CD4-positive, alpha-beta T cell (primary cell): Measurements from ENCODE around the gene PXDN. TPM values are rescaled to one million over a fixed set of nuclear protein-coding genes. Genes with fewer than 3 reads are reported as not detected.
"Not testable (repeated sequence)": the region's sequence is repeated elsewhere in the genome, so short reads cannot be mapped to it uniquely, and the experiment has no call there.

ENCODE experiments used
- ATAC-seq: fragments of 200-7000 bp; cut with Tn5 transposase; one replicate; pipeline ENCODE4 v1.10.0; 2022; ENCODE audit warnings: mild to moderate bottlenecking; ENCODE audit not compliant: poor library complexity
- CTCF ChIA-PET: fragments of 350-600 bp; sonication (Branson Sonifier 250); formaldehyde crosslinking; loops from one replicate; lab custom pipeline; 2021; ENCODE audit warnings: antibody characterized with exemption, inconsistent platforms; lab: Charles Lee
- POLR2A ChIA-PET: fragments of 350-600 bp; sonication (Branson Sonifier 250); formaldehyde crosslinking; loops from one replicate; lab custom pipeline; 2021; ENCODE audit warnings: antibody characterized with exemption, inconsistent platforms; lab: Charles Lee
- DNase-seq, 14 experiments: peaks; one replicate each; pipeline ENCODE4 v3.0.0-alpha.2; 2013 to 2020; ENCODE audit warnings: mixed read lengths in 2 of 14
- H3K27ac ChIP-seq, 2 donors: one replicate each; pipeline versions ENCODE4 v1.5.1 to v1.7.0; 2013; ENCODE audit warnings: low read length in 2 of 2, low read depth in 1 of 2, mild to moderate bottlenecking in 1 of 2
- H3K27me3 ChIP-seq, 2 experiments: 1 replicate in 1 of 2; 2 replicates in 1 of 2; pipeline versions ENCODE4 v1.6.1 to v1.7.0; 2013; ENCODE audit warnings: low read length in 2 of 2, control low read depth in 1 of 2, mild to moderate bottlenecking in 1 of 2, moderate library complexity in 1 of 2; ENCODE audit not compliant: insufficient read depth in 2 of 2, control insufficient read depth in 1 of 2
- H3K36me3 ChIP-seq: one replicate; pipeline ENCODE4 v1.6.1; 2013; ENCODE audit warnings: low read length, control low read depth; ENCODE audit not compliant: insufficient read depth
- H3K4me1 ChIP-seq: one replicate; pipeline ENCODE4 v1.6.1; 2013; ENCODE audit warnings: low read length, control low read depth; ENCODE audit not compliant: insufficient read depth
- H3K4me3 ChIP-seq: one replicate; pipeline ENCODE4 v1.5.1; 2013; ENCODE audit warnings: mild to moderate bottlenecking, low read length, moderate library complexity
- H3K9me3 ChIP-seq, 2 experiments: 1 replicate in 1 of 2; 2 replicates in 1 of 2; pipeline versions ENCODE4 v1.6.1 to v1.7.0; 2013; ENCODE audit warnings: low read length in 2 of 2, mild to moderate bottlenecking in 2 of 2, control low read depth in 1 of 2, moderate library complexity in 1 of 2; ENCODE audit not compliant: control insufficient read depth in 1 of 2, insufficient read depth in 1 of 2
- H3K27ac Mint-ChIP-seq: one replicate; pipeline ENCODE4 v1.8.0; 2020; ENCODE audit warnings: mixed read lengths
- H3K27me3 Mint-ChIP-seq: one replicate; pipeline ENCODE4 v1.8.0; 2021; ENCODE audit warnings: mixed read lengths
- H3K36me3 Mint-ChIP-seq: one replicate; pipeline ENCODE4 v1.8.0; 2021; ENCODE audit warnings: low read depth, mixed read lengths
- H3K4me1 Mint-ChIP-seq: one replicate; pipeline ENCODE4 v1.8.0; 2021; ENCODE audit warnings: low read depth, mixed read lengths
- H3K4me3 Mint-ChIP-seq: one replicate; pipeline ENCODE4 v1.8.0; 2020; ENCODE audit warnings: mild to moderate bottlenecking, mixed read lengths
- H3K9me3 Mint-ChIP-seq: one replicate; pipeline ENCODE4 v1.8.0; 2020; ENCODE audit warnings: mixed read lengths
- intact Hi-C, 2 experiments: fragments of 100-400 bp; cut with DNase I in 1 of 2; cut with micrococcal nuclease in 1 of 2; formaldehyde crosslinking; loops; one replicate each; pipeline versions ENCODE4 v1.15.1 to v1.9.0; 2023 to 2025; cut with DNase I, micrococcal nuclease
- total RNA-seq, 174 experiments: library from RNA in 2 of 174; stranded (reverse) in 2 of 174; gene quantifications; one replicate each; pipeline ENCODE4 v1.2.3 and lab custom pipeline; 2021 to 2026
- TF ChIP-seq, protein P1 (sequence below): fragments of 200-600 bp; IDR thresholded peaks from one replicate; pipeline ENCODE4 v1.8.0; 2022; ENCODE audit warnings: antibody characterized with exemption, mild to moderate bottlenecking

The PXDN gene
- total RNA-seq, 2 experiments from 2014 or later, result 0.47 to 0.84 TPM

DNA sequence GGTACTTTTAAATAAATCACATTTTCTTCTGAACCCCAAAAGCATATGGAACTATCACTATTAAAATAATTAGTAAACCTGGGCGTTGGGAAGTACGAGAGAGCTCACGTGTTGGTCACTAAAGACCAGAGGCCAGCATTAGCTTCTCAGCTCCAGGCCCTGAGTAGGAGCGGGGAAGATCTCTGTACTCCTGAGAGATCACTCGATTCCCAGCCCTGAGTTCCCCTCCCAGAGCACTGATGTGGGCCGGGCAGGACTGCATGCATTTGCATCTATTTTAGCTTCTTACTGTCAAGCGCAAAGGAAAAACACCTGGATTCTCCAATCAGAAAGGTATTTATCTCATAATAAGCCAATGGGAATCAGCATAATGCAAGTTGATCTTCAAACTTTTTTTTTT, 6.2 kb downstream of the PXDN start:
- no peak overlapping the region for H3K27ac ChIP-seq
- intact Hi-C loops, result no loop called here
- H3K27me3 ChIP-seq, result peaks cover 4 to 12% of the 10 kb centered on the region in 2 experiments
- Mint-ChIP-seq H3K36me3 (no peaks in the 10 kb centered on the region), H3K9me3 (no peaks in the 10 kb centered on the region), H3K4me3 (no peak overlapping the region), H3K27ac (no peak overlapping the region), H3K4me1 (no peaks in the 10 kb centered on the region), H3K27me3 (peaks cover 24% of the 10 kb centered on the region)
- DNase-seq (no peak), ATAC-seq (no peak)
- H3K36me3 ChIP-seq, result no peaks in the 10 kb centered on the region
- H3K4me1 ChIP-seq, result peaks cover 4% of the 10 kb centered on the region
- H3K9me3 ChIP-seq, result peaks cover 0 to 8% of the 10 kb centered on the region in 2 experiments
- POLR2A ChIA-PET, result no interaction called here
- no peak overlapping the region for H3K4me3 ChIP-seq
- TF ChIP-seq, protein P1, sequence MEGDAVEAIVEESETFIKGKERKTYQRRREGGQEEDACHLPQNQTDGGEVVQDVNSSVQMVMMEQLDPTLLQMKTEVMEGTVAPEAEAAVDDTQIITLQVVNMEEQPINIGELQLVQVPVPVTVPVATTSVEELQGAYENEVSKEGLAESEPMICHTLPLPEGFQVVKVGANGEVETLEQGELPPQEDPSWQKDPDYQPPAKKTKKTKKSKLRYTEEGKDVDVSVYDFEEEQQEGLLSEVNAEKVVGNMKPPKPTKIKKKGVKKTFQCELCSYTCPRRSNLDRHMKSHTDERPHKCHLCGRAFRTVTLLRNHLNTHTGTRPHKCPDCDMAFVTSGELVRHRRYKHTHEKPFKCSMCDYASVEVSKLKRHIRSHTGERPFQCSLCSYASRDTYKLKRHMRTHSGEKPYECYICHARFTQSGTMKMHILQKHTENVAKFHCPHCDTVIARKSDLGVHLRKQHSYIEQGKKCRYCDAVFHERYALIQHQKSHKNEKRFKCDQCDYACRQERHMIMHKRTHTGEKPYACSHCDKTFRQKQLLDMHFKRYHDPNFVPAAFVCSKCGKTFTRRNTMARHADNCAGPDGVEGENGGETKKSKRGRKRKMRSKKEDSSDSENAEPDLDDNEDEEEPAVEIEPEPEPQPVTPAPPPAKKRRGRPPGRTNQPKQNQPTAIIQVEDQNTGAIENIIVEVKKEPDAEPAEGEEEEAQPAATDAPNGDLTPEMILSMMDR, result no peak
- CTCF ChIA-PET, result no interaction called here

DNA sequence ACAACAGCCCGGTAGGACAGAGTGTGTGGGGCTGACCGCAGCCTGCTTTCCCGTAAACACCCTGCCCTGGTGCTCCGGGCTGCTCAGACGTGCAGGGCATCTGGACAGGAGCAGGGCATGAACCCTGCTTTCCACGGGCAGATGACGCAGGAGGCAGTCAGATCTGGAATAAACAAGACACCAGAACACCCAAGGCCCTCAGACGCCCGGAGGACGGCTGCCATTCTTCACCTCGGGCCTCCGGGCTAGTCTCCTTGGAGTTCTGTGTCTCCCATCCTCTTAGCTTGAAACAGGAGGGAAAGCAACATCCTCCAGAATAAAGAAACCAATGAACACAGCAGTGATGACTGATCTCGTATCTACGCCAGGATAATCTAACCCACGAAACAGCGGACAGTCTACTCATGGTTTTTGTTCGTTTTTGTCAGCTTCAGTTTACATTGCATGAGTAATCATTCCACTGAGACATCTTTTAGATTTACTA, 7.3 kb downstream of the PXDN start:
- H3K4me3 Mint-ChIP-seq, result no peak overlapping the region
- no peaks in the 10 kb centered on the region for H3K36me3 Mint-ChIP-seq
- no peaks in the 10 kb centered on the region for H3K9me3 Mint-ChIP-seq
- H3K36me3 ChIP-seq, result no peaks in the 10 kb centered on the region
- intact Hi-C loops, result no loop called here
- ChIA-PET POLR2A (no interaction called here), CTCF (no interaction called here)
- peaks cover 14% of the 10 kb centered on the region for H3K27me3 Mint-ChIP-seq
- TF ChIP-seq, protein P1, result no peak
- ATAC-seq (no peak), DNase-seq (no peak)
- H3K27ac Mint-ChIP-seq, result no peak overlapping the region
- no peak overlapping the region for H3K4me3 ChIP-seq
- peaks cover 4 to 6% of the 10 kb centered on the region in 2 experiments for H3K27me3 ChIP-seq
- no peaks in the 10 kb centered on the region for H3K4me1 ChIP-seq
- no peaks in the 10 kb centered on the region for H3K4me1 Mint-ChIP-seq
- H3K9me3 ChIP-seq, result no peaks in the 10 kb centered on the region
- no peak overlapping the region for H3K27ac ChIP-seq

DNA sequence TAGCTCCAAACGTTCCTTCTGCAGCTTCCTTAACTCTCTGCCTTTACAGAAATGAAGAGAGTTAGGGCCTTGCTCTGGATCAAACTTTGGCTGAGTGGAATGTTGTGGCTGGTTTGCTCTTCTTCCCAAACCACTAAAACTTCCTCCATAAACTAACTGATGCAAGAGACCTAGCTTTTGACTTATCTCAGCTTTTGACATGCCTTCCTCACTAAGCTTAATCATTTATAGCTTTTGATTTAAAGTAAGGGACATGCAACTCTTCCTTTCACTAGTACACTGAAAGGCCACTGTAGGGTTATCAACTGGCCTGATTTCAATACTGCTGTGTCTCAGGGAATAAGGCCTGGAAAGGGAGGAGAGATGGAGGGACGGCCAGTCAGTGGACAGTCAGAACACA, 8.3 kb downstream of the PXDN start:
- intact Hi-C loops, result no loop called here
- DNase-seq, result no peak
- Mint-ChIP-seq H3K4me3 (no peak overlapping the region), H3K9me3 (no peaks in the 10 kb centered on the region), H3K36me3 (no peaks in the 10 kb centered on the region), H3K27ac (no peak overlapping the region), H3K27me3 (peaks cover 7% of the 10 kb centered on the region), H3K4me1 (no peaks in the 10 kb centered on the region)
- Histone ChIP-seq H3K36me3 (no peaks in the 10 kb centered on the region), H3K4me1 (no peaks in the 10 kb centered on the region), H3K27ac (no peak overlapping the region), H3K4me3 (no peak overlapping the region), H3K27me3 (peaks cover 0 to 2% of the 10 kb centered on the region in 2 experiments), H3K9me3 (no peaks in the 10 kb centered on the region)
- ChIA-PET POLR2A (no interaction called here), CTCF (interaction anchor here (0.9 kb wide), 1 partner anchor 15 kb away, joined by 3 read pairs; no protein-coding TSS in a partner anchor)
- TF ChIP-seq, protein P1, result no peak
- ATAC-seq, result no peak

DNA sequence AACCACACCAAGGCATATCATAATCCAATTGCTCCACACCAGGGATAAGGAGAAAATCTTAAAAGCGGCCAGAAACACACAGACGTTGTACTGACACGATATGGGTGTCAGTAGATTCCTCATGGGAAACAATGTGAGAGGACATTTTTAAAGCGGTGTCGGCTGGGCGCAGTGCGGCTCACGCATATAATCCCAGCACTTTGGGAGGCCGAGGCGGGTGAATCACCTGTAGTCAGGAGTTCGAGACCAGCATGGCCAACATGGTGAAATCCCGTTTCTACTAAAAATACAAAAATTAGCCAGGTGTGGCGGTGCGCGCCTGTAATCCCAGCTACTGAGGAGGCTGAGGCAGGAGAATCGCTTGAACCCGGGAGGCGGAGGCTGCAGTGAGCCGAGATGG, 11.0 kb downstream of the PXDN start:
- H3K27me3 Mint-ChIP-seq, H3K27ac Mint-ChIP-seq, POLR2A ChIA-PET, H3K27ac ChIP-seq, intact Hi-C loops, H3K36me3 ChIP-seq, CTCF ChIA-PET, H3K4me3 Mint-ChIP-seq, H3K4me1 Mint-ChIP-seq, ATAC-seq, DNase-seq, H3K9me3 ChIP-seq, H3K36me3 Mint-ChIP-seq, H3K9me3 Mint-ChIP-seq, H3K4me3 ChIP-seq, H3K4me1 ChIP-seq, H3K27me3 ChIP-seq: not testable (repeated sequence)
